Calu3 (cell line): Measurements from ENCODE around the gene DBX1. TPM values are rescaled to one million over a fixed set of nuclear protein-coding genes. Genes with fewer than 3 reads are reported as not detected.

Source experiments
- BruUV-seq: library from RNA; stranded (reverse); fragments of 400-500 nt; replicated peaks from 2 replicates; lab custom pipeline; 2021; lab: Mats Ljungman, UMichigan
- CTCF ChIA-PET: fragments of 300-600 bp; sonication (Branson Sonifier 250); formaldehyde crosslinking; loops from one replicate; lab custom pipeline; 2022; ENCODE audit warnings: antibody characterized with exemption; lab: Charles Lee
- DNase-seq: peaks from one replicate; pipeline ENCODE4 v3.0.0; 2022
- H3K27ac Mint-ChIP-seq: one replicate; pipeline ENCODE4 v1.8.0; 2022; ENCODE audit warnings: mixed read lengths; ENCODE audit not compliant: unreplicated experiment
- H3K27me3 Mint-ChIP-seq: one replicate; pipeline ENCODE4 v1.8.0; 2022; ENCODE audit warnings: mixed read lengths; ENCODE audit not compliant: unreplicated experiment
- H3K36me3 Mint-ChIP-seq: one replicate; pipeline ENCODE4 v1.8.0; 2022; ENCODE audit warnings: mild to moderate bottlenecking, moderate library complexity, mixed read lengths; ENCODE audit not compliant: insufficient read depth, unreplicated experiment
- H3K4me1 Mint-ChIP-seq: one replicate; pipeline ENCODE4 v1.8.0; 2022; ENCODE audit warnings: mild to moderate bottlenecking, low read depth, mixed read lengths; ENCODE audit not compliant: unreplicated experiment
- H3K4me3 Mint-ChIP-seq: one replicate; pipeline ENCODE4 v1.8.0; 2022; ENCODE audit warnings: mild to moderate bottlenecking, low read depth, moderate library complexity, mixed read lengths; ENCODE audit not compliant: unreplicated experiment
- H3K9me3 Mint-ChIP-seq: one replicate; pipeline ENCODE4 v1.8.0; 2022; ENCODE audit warnings: low read depth, mixed read lengths; ENCODE audit not compliant: unreplicated experiment
- intact Hi-C: fragments of 100-400 bp; cut with micrococcal nuclease; formaldehyde crosslinking; loops from one replicate; pipeline ENCODE4 v1.10.0; 2022; ENCODE audit not compliant: unreplicated experiment
- total RNA-seq: library from RNA; stranded (reverse); gene quantifications from 2 replicates; pipeline ENCODE4 v1.2.3, GENCODE V29; 2022
- TF ChIP-seq, protein P1 (sequence below): fragments of 200-600 bp; IDR thresholded peaks from one replicate; pipeline ENCODE4 v1.8.0; 2022; ENCODE audit warnings: antibody characterized with exemption; ENCODE audit not compliant: unreplicated experiment

DBX1 gene
- total RNA-seq, 1 experiment from 2014 or later = not detected

DNA sequence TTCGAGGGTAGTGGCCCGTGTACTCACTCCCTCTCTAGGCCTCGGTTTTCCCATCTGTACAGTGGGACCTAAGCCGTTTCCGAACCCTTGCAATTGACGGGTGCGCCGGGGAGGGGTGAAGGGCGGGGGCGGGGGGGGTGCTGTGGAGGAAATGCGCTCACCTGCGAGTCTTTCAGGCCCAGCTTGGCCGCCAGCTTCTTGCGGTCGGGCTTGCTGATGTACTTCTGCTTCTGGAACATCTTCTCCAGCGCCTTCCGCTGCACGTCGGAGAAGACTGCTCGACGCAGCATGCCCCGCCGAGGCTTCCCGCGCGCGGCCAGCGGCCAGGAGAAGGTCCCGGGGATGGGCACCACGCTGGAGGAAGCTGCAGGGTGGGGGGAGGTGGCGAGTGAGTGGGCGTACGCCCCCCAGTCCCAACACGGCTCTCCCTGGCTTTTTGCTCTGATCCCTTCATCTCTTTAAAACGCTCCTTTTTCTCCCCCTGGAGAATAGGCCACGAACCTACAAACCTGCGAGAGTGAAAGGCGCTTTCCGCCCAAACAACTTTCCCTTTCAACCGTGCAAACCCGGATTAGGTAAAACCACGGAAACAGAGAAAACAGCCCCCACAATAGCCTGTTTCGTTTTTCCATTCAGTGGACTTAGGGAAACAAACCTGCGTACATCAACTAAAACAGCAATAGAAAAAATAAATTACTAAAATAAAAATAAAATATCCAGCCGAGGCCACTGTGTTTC lies 3.2 kb downstream of the DBX1 start:
- Mint-ChIP-seq H3K27me3 (peaks cover 88% of the 10 kb centered on the region), H3K4me3 (peak overlapping the region; percentile 81), H3K9me3 (no peaks in the 10 kb centered on the region), H3K4me1 (peaks cover 19% of the 10 kb centered on the region), H3K27ac (no peak overlapping the region), H3K36me3 (peaks cover 12% of the 10 kb centered on the region)
- intact Hi-C loops = no loop called here
- CTCF ChIA-PET = no interaction called here
- TF ChIP-seq, protein P1, sequence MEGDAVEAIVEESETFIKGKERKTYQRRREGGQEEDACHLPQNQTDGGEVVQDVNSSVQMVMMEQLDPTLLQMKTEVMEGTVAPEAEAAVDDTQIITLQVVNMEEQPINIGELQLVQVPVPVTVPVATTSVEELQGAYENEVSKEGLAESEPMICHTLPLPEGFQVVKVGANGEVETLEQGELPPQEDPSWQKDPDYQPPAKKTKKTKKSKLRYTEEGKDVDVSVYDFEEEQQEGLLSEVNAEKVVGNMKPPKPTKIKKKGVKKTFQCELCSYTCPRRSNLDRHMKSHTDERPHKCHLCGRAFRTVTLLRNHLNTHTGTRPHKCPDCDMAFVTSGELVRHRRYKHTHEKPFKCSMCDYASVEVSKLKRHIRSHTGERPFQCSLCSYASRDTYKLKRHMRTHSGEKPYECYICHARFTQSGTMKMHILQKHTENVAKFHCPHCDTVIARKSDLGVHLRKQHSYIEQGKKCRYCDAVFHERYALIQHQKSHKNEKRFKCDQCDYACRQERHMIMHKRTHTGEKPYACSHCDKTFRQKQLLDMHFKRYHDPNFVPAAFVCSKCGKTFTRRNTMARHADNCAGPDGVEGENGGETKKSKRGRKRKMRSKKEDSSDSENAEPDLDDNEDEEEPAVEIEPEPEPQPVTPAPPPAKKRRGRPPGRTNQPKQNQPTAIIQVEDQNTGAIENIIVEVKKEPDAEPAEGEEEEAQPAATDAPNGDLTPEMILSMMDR = no peak
- BruUV-seq = no TSS peak
- DNase-seq = no peak

- TF ChIP-seq, protein P1 = no peak
- H3K27ac Mint-ChIP-seq = peak overlapping the region; percentile 77
- intact Hi-C loops = no loop called here
- peak; percentile 35 for DNase-seq
- H3K4me3 Mint-ChIP-seq = peak overlapping the region; percentile 81
- CTCF ChIA-PET = no interaction called here
- no peaks in the 10 kb centered on the region for H3K9me3 Mint-ChIP-seq
- H3K27me3 Mint-ChIP-seq = peaks cover 82% of the 10 kb centered on the region
- BruUV-seq = no TSS peak
- peaks cover 12% of the 10 kb centered on the region for H3K36me3 Mint-ChIP-seq
- H3K4me1 Mint-ChIP-seq = peaks cover 19% of the 10 kb centered on the region
Measured at GRCh38 chr11:20156280-20156875, 3.9 kb downstream of the DBX1 start.

DNA sequence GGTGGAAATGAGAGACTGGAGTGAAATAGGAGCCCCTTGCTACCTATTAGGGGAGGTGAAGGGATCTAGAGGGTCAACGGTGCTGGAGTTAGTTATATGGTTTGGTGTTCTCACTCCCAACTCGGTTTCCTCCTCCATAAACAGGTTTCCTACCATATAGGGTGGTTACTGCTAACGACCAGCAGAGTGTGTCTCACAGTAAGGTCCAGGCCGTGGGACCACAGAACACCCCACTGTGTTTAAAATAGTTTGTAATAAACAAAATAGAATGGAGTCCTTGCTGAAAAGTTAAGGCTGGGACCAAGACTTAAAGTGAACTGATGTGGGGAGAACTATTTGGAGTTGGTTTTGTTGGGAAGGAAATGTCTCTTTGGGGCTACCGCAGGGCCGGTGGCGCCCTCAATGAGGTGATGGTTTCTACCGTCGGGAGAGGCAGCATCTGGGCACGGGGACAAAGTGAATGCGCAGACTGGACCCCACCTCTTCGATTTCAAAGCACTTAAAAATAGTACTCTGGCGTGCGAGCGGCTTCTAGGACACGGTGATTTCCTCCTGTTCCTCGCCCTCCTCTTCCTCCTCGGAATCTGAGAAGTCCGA lies 4.5 kb downstream of the DBX1 start:
- TF ChIP-seq, protein P1 = no peak
- intact Hi-C loops = no loop called here
- Mint-ChIP-seq H3K9me3 (no peaks in the 10 kb centered on the region), H3K4me1 (peaks cover 19% of the 10 kb centered on the region), H3K27me3 (peaks cover 76% of the 10 kb centered on the region), H3K36me3 (peaks cover 12% of the 10 kb centered on the region), H3K4me3 (peak overlapping the region; percentile 81), H3K27ac (peak overlapping the region; percentile 77)
- CTCF ChIA-PET = no interaction called here
- no TSS peak for BruUV-seq
- no peak for DNase-seq

- TF ChIP-seq, protein P1 = no peak
- intact Hi-C loops = no loop called here
- no peak overlapping the region for H3K27ac Mint-ChIP-seq
- BruUV-seq = no TSS peak
- H3K27me3 Mint-ChIP-seq = peaks cover 63% of the 10 kb centered on the region
- CTCF ChIA-PET = interaction anchor here (0.7 kb wide), 2 partner anchors 20 to 290 kb away, joined by 3 to 5 read pairs; no protein-coding TSS in a partner anchor
- H3K4me3 Mint-ChIP-seq = no peak overlapping the region
- H3K9me3 Mint-ChIP-seq = no peaks in the 10 kb centered on the region
- no peak for DNase-seq
- peaks cover 19% of the 10 kb centered on the region for H3K4me1 Mint-ChIP-seq
- peaks cover 12% of the 10 kb centered on the region for H3K36me3 Mint-ChIP-seq
Measured at GRCh38 chr11:20154381-20154780, 5.9 kb downstream of the DBX1 start.
